Mesenteric fat pad (tissue), 1 donor: ENCODE data around the gene IRAK3. TPM values are rescaled to one million over a fixed set of nuclear protein-coding genes. Genes with fewer than 3 reads are reported as not detected.
"Not testable (repeated sequence)": the region's sequence is repeated elsewhere in the genome, so short reads cannot be mapped to it uniquely, and the experiment has no call there.

Experiments used
- DNase-seq: peaks from one replicate; pipeline ENCODE4 v3.0.0-alpha.2; 2020; ENCODE audit warnings: low spot score
- total RNA-seq: library from RNA; stranded (reverse); fragmentation: NEBNext Ultra II Directional; extraction: Animal tissue kit (Norgen Biotek cat#: 25700); gene quantifications from one replicate; pipeline ENCODE4 v1.2.1, GENCODE V29; 2021
- donor health status: DM: yes; HTN: yes; CAD: no.

IRAK3 gene
- total RNA-seq, 1 donor from 2014 or later = 58.9 TPM

DNA sequence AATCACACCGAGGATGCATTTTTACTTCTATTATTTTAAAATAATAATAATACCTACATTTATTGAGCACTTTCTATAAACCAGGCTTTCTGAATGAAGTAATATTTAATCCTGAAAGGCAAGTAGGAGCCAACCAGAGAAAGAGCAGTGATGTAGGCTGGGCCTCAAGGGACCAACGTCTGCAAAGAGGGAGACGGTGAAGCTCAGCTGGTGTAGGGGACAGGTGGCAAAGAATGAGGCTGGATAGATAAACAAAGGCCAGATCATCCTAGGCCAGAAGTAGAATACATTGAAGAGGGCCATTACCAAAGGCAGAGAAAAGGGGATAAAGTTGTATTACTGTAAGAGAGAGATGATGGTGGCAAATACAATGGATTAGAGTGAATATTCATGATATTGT, 18.4 kb upstream of the IRAK3 start:
- no peak for DNase-seq

- not testable (repeated sequence) for DNase-seq
These were observed 14.4 kb upstream of the IRAK3 start for GRCh38 chr12:66174391-66175325.

DNA sequence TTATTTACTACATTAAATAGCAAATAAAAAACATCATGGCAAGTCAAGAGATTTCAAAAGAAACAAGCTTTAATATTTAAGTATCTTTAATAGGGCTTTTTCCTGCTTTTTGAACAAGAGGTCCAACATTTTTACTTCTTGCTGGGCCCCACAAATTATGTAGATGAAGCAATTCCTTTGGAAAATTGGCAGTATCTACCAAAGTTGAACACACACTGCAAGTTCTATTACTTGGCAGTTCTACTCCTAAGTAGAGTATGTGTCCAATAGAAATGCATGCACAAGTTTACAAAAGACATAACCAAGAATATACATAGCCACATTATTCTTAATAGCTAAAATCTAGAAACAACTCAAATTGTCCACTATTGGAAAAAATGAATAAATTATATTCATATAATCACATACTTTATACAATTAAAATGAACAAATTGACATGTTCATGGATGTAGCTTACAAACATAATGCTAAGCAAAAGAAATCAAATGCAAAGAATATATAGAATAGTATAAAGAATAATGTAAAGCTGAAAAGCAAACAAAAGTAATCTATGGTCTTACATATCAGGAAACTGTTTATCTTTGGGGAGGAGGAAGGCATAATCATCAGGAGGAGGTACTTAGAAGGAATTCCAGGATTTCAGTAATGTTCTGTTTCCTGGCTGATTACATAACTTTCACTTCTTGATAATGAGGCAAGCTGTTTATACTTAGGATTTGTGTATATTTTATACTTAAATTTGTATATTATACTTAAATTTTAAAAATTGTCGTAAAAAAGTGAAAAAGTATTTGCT, 12.7 kb upstream of the IRAK3 start:
- DNase-seq = no peak

DNA sequence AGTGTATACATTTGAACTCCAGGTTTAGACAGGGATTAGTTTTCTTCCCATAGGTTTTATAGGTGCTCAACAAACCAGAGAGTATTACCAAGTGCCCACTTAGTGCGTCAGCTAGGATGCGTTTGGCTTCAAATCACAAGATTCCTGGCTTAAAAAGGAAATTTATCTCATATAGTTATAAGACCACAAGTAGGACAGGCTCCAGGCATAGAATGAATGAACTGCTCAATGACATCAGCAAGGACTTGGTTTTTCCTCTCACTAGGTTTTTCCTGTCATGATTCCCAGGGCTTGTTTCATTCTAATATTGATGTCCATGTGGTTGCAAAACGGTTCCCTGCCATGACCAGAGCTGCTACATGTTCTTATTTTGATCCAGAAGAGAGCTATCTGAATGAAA, 6.1 kb upstream of the IRAK3 start:
- DNase-seq = no peak

DNA sequence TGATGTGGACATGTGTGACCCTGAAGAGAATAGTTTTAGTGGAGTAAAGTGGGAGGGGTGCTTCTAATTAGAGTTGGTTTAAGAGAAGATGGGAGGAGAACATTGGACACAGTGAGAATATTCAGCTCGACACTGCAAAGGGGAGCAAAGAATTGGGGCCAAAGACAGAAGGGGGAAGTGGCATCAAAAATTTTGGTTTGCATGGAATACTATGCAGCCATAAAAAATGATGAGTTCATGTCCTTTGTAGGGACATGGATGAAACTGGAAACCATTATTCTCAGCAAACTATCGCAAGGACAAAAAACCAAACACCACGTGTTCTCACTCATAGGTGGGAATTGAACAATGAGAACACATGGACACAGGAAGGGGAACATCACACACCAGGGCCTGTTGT, 4.2 kb upstream of the IRAK3 start:
- not testable (repeated sequence) for DNase-seq

- no peak for DNase-seq
These were observed 2.0 kb upstream of the IRAK3 start for GRCh38 chr12:66187036-66187435.

DNA sequence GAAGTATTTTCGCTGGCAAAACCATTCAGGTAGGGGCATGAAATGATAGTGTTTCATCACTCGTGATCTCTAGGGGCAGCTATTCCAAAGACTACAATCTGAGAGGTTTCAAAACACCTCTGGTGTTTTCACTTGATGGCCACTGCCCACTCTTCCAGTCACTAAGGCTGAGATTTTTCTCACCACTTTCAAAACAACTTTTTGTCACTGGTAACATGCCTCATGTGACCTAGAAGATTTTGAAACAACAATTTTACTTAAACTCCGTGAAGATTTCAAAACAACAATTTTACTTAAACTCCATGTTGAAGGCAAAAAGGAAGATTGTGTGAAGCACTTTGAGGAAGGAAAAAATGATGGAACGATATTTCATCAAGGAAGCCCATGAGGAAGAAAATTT, 1.2 kb upstream of the IRAK3 start:
- no peak for DNase-seq

GRCh38 chr12:66189486-66189843, 451 bp downstream of the IRAK3 start:
- DNase-seq = no peak

DNA sequence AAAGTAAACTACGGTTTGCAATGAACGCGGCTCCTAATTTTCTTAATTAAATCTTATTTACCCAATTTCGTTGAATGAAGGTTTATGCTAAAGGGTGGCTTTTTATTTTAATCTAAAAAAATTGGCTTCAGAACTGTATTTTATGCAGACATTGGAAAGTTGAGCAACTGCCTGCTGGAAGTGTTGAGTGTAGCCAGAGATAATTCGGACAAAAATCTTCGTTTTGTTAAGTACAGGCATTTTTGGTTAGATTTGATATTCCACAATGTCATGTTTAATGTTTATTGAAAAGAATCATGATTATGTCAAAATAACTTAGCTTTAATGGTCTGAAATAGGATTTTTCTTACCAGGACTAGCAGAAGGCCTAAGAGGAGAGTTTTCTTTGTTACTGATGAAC, 875 bp downstream of the IRAK3 start:
- DNase-seq = no peak

- no peak for DNase-seq
These were observed 1.7 kb downstream of the IRAK3 start for GRCh38 chr12:66190519-66191370.

- no peak for DNase-seq
These were observed 2.6 kb downstream of the IRAK3 start for GRCh38 chr12:66191547-66192126.

- DNase-seq = no peak
These were observed 5.1 kb downstream of the IRAK3 start for GRCh38 chr12:66194122-66194521.

- DNase-seq = no peak
These were observed 6.2 kb downstream of the IRAK3 start for GRCh38 chr12:66195242-66195641.

- DNase-seq = no peak
These were observed 7.8 kb downstream of the IRAK3 start for GRCh38 chr12:66196806-66197205.

DNA sequence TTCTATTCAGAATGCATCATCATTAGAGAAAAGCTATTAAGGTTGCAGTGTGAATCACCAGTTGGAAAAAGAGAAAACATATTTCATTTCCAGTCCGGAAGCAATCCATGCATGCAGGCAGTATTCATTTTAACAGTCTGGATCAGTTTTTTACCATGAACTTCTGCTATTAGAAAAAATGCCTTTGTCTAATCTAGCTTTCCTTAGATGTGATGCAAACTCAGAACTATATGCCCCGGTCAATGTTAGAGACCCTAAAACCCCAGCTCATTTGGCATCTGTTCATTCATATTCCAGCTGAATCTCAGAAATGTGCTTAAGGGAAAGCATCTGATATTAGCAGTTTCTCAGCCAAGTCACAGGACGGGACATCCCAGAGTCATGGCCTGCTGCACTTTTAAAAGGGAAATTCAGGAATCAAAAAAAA, 8.5 kb downstream of the IRAK3 start:
- no peak for DNase-seq

DNA sequence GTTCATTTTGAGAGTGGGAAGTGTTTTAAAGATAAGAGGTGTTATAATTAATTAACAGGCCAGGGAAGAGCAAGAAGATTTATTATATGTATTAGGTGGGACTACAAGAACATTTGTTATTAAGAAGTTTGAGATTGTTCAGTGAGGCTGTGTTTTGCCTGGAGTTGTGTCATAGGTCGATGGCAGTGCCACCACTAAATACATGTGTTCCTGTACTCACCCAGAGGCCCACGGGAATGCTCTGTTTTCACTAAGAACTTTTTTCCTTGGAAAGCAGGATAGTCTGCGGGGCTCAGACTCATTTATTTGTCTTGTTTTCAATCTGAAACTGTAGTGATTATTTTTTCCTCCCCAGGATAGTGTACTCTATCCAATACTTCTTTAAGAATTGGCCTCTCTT, 10.1 kb downstream of the IRAK3 start:
- DNase-seq = no peak

GRCh38 chr12:66199831-66200509, 11.0 kb downstream of the IRAK3 start:
- DNase-seq = no peak

- DNase-seq = no peak
These were observed 14.8 kb downstream of the IRAK3 start for GRCh38 chr12:66203820-66204219.

GRCh38 chr12:66206141-66206540, 17.1 kb downstream of the IRAK3 start:
- DNase-seq = no peak

DNA sequence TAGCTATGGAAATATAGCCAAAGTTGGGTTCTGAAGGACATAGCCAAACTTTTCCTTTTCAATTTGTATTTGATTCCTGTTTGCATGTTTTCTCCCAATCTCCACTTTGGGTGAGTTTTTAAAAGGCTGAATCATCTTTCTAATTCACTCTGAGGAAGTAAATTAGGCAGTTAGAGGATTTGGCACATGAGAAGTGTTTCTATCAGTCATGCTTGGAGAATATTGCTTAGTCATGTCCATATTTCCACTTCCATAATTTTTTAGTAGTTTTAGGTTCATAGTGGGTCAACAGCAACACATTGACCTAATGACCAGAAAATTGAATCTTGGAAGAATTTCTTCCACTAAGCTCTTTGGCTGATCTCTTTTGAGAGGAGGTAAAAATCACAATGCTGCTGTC, 21.8 kb downstream of the IRAK3 start:
- no peak for DNase-seq
